ENCODE data around the gene CEP85. TPM values are rescaled to one million over a fixed set of nuclear protein-coding genes. Genes with fewer than 3 reads are reported as not detected.
A peak's percentile ranks its signal among the peaks of the same experiment; 100 is the strongest.

CEP85 gene
- polyA plus RNA-seq, 3 donors = 8.2 to 32.5 (median 10.9) TPM

DNA sequence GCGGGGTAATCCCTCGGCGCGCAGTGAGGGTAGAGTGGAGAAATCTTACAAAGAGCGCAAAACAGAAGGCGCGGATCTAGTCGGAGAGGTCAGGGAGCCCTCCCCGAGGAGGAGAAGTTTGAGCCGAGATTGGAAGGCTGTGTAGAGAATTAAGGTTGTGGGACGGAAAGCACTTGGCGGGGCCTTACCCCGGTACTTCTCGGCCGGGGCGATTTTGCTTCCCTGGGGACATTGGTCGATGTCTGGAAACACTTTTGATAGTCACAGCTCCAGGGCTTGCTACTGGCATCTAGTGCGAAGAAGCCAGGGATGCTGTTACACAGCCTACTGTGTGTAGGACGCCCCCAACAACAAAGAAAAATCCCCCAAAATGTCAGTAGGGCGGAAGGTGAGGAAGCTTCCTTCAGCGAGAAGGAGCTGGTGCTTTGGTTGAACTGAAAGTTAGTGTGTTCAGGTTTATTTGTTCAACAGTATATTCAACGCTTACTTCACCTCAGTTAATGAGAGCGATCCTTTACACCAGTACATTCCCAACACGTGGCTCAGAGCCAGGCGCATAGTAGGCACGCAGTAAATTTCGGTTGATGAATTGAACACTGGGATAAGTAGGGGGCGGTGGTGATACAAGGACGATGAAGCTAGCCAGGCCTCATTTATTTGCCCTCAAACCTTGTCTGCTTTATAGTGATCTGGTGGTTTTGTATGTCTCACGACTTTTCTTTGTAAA, 807 bp downstream of the CEP85 start:
- TF ChIP-seq, protein P1, sequence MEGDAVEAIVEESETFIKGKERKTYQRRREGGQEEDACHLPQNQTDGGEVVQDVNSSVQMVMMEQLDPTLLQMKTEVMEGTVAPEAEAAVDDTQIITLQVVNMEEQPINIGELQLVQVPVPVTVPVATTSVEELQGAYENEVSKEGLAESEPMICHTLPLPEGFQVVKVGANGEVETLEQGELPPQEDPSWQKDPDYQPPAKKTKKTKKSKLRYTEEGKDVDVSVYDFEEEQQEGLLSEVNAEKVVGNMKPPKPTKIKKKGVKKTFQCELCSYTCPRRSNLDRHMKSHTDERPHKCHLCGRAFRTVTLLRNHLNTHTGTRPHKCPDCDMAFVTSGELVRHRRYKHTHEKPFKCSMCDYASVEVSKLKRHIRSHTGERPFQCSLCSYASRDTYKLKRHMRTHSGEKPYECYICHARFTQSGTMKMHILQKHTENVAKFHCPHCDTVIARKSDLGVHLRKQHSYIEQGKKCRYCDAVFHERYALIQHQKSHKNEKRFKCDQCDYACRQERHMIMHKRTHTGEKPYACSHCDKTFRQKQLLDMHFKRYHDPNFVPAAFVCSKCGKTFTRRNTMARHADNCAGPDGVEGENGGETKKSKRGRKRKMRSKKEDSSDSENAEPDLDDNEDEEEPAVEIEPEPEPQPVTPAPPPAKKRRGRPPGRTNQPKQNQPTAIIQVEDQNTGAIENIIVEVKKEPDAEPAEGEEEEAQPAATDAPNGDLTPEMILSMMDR (IDR thresholded peaks at IDR 0.05) = no peak
- no peaks in the 10 kb centered on the region for H4K20me1 ChIP-seq (ENCODE audit: insufficient read depth, low read length)
- Mint-ChIP-seq H3K4me1 (peaks cover 32% of the 10 kb centered on the region), H3K27ac (peak overlapping the region; percentile 91 to 97 (median 96)), H3K9me3 (peaks cover 0 to 7% (median 6%) of the 10 kb centered on the region in 7 donors), H3K4me3 (peak overlapping the region; percentile 99), H3K36me3 (peaks cover 3 to 4% of the 10 kb centered on the region in 2 donors), H3K27me3 (ENCODE audit: low read depth in 3 of 3) (peaks cover 0 to 2% (median 2%) of the 10 kb centered on the region in 3 donors)
- peak in 1 of 3 donors; percentile 33 for DNase-seq
- peaks cover 0 to 4% of the 10 kb centered on the region in 2 donors for H3K36me3 ChIP-seq (replicated peaks in 1 of 2; ENCODE audit: control insufficient read depth in 1 of 2, insufficient read depth in 2 of 2, low read length in 2 of 2)
- 1% methylated on average over 13 of the region's 30 CpGs for WGBS (ENCODE audit: insufficient coverage)
- peak overlapping the region; percentile 94 for H3K4me2 ChIP-seq (replicated peaks; ENCODE audit: extremely low read depth, low read length, poor library complexity, severe bottlenecking)
- H3K27me3 ChIP-seq (ENCODE audit: control insufficient read depth in 2 of 2, insufficient read depth in 2 of 2, low read length in 2 of 2) = no peaks in the 10 kb centered on the region
- H3K27ac ChIP-seq (ENCODE audit: low read depth in 1 of 2, low read length in 2 of 2) = peak overlapping the region; percentile 70 to 98
- peaks cover 0 to 8% of the 10 kb centered on the region in 2 donors for H3K9me3 ChIP-seq (replicated peaks in 1 of 2; ENCODE audit: control insufficient read depth in 1 of 2, insufficient read depth in 1 of 2, low read length in 2 of 2)
- peak overlapping the region; percentile 98 for H2AFZ ChIP-seq (ENCODE audit: insufficient read depth, low read depth, low read length, poor library complexity, severe bottlenecking)
- H3K9ac ChIP-seq (ENCODE audit: insufficient read depth, low read length, poor library complexity, severe bottlenecking) = peak overlapping the region; percentile 91
- intact Hi-C loops (cut with micrococcal nuclease) = loop anchor here in 1 of 2 donors (2.0 to 5.0 kb wide), 2 partner anchors 40 to 68 kb away; partner anchors contain the start of genes C1orf232 and ZNF593
- H3K4me3 ChIP-seq (replicated peaks in 1 of 3; ENCODE audit: low read depth in 2 of 3, low read length in 3 of 3) = peak overlapping the region; percentile 65 to 98 (median 81)
- peaks cover 29 to 39% of the 10 kb centered on the region in 2 donors for H3K4me1 ChIP-seq (ENCODE audit: control insufficient read depth in 1 of 2, insufficient read depth in 2 of 2, low read length in 2 of 2)
- H3K79me2 ChIP-seq (ENCODE audit: insufficient read depth, low read length) = peaks cover 56% of the 10 kb centered on the region

- WGBS (ENCODE audit: insufficient coverage) = 40% methylated on average over 1 of the region's 6 CpGs
- intact Hi-C loops (cut with micrococcal nuclease) = loop anchor here in 1 of 2 donors (2.0 kb wide), 1 partner anchor 83 kb away; no protein-coding TSS in a partner anchor
- peak overlapping the region; percentile 53 to 70 for H3K4me3 Mint-ChIP-seq
These were observed 3.4 kb downstream of the CEP85 start for GRCh38 chr1:26237230-26237966.

More at GRCh38 chr1:26237230-26237966, 3.4 kb downstream of the CEP85 start:
- peaks cover 82% of the 10 kb centered on the region for H3K79me2 ChIP-seq (ENCODE audit: insufficient read depth, low read length)
- DNase-seq = peak in 2 of 3 donors; percentile 31 to 41
- TF ChIP-seq, protein P1 (IDR thresholded peaks at IDR 0.05) = no peak
- peak overlapping the region in 1 of 2 donors; percentile 54 for H3K27ac ChIP-seq (ENCODE audit: low read depth in 1 of 2, low read length in 2 of 2)
- peaks cover 26 to 39% of the 10 kb centered on the region in 2 donors for H3K4me1 ChIP-seq (ENCODE audit: control insufficient read depth in 1 of 2, insufficient read depth in 2 of 2, low read length in 2 of 2)
- H3K4me2 ChIP-seq (replicated peaks; ENCODE audit: extremely low read depth, low read length, poor library complexity, severe bottlenecking) = peak overlapping the region; percentile 68
- Mint-ChIP-seq H3K27ac (peak overlapping the region in 6 of 7 donors; percentile 53 to 84 (median 72)), H3K9me3 (no peaks in the 10 kb centered on the region), H3K36me3 (peaks cover 13 to 15% of the 10 kb centered on the region in 2 donors), H3K4me1 (peaks cover 32% of the 10 kb centered on the region), H3K27me3 (ENCODE audit: low read depth in 3 of 3) (peaks cover 0 to 2% (median under 1%) of the 10 kb centered on the region in 3 donors)
- no peaks in the 10 kb centered on the region for H3K9me3 ChIP-seq (replicated peaks in 1 of 2; ENCODE audit: control insufficient read depth in 1 of 2, insufficient read depth in 1 of 2, low read length in 2 of 2)
- no peaks in the 10 kb centered on the region for H3K27me3 ChIP-seq (ENCODE audit: control insufficient read depth in 2 of 2, insufficient read depth in 2 of 2, low read length in 2 of 2)
- no peaks in the 10 kb centered on the region for H4K20me1 ChIP-seq (ENCODE audit: insufficient read depth, low read length)
- H3K9ac ChIP-seq (ENCODE audit: insufficient read depth, low read length, poor library complexity, severe bottlenecking) = no peak overlapping the region
- peak overlapping the region in 1 of 3 experiments; percentile 54 for H3K4me3 ChIP-seq (replicated peaks in 1 of 3; ENCODE audit: low read depth in 2 of 3, low read length in 3 of 3)
- peaks cover 6 to 26% of the 10 kb centered on the region in 2 donors for H3K36me3 ChIP-seq (replicated peaks in 1 of 2; ENCODE audit: control insufficient read depth in 1 of 2, insufficient read depth in 2 of 2, low read length in 2 of 2)
- peak overlapping the region; percentile 29 for H2AFZ ChIP-seq (ENCODE audit: insufficient read depth, low read depth, low read length, poor library complexity, severe bottlenecking)

All from CD14-positive monocyte (primary cell).